Stimulated activated CD8-positive, alpha-beta memory T cell treated with anti-CD3 and anti-CD28 coated beads, Interleukin-2, amount 100 ng/mL, for 1 hour (primary cell): ENCODE data around the gene MTA2.

Source experiments
- DNase-seq, 2 donors: peaks; one replicate each; pipeline ENCODE4 v3.0.0-alpha.2; 2020; ENCODE audit warnings: low read depth in 2 of 2

MTA2 gene

DNA sequence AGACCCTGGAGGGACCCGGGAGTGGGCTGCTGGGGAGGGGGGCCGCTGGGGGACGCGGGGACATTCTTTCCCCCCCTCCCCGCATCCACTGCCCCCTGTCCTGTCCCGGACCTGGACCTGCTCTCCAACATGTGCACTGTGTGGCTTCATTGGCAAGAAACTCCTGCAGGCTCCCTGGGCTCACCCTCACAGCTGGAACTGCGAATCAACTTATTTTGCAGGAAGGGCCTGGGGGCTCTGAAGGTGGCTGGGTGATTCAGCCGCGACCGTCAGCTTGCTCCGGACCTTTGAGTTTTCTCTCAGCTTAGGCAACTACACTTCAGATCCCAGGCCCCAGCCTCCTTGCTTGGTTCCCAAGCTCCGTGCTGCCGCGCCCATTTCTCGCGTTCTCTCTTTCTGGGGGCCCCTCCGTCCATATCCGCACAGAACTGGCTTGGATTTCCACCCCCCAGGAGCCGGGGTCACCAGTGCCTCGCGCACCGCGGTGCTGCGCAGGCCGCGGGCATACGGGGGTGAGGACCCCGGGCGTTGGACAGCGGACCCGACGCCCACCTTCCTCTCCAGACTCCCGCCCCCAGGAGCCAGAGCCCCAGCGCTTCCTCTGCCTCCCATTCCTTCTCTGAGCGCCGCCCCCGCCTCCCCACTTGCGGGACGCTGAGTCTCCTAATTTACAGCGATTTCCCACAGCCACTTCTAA is 54.6 kb downstream of the MTA2 start:
- DNase-seq, result no peak

DNA sequence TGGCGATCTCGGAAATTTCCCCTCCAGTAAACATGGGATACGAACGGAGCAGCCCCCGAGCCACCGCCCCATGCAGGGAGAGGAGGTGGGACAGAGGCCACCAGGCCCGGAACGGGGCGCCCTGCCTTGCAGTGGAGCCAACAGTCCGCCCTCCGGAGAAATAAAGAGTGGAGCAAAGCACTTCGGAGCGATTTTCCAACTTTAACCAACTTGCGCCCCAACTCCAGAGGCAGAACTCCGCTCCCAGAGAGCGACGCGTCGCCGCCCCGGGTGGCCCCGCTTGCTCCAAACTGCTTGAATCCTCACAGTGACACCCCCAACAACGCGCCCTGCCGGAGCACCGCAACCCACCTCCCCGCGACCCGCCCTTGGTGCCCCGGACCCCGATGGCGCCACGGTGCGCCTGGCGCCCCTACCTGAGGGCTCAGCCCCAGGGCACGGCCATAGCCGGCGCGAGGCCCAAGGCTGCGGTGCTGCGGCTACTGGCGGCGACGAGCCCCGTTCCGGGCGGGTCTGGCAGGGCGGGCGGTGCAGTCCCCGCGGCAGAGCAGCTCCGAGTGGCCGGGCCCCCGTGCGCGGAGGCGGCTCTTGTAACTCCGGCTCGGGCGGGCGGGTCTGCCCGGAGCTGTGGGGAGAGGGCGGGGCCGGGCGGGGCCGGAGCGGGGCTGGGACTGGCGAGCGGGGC is 55.3 kb downstream of the MTA2 start, which contains the start of gene AHNAK:
AHNAK (minus strand) TSS at position 563 of the 685 bp plus-strand sequence. CDS start 10,708 bp downstream, outside the sequence.
- peak in 1 of 2 donors; percentile 56 for DNase-seq

- DNase-seq, result peak in 1 of 2 donors; percentile 47
Observed at GRCh38 chr11:62545437-62546243, 56.0 kb downstream of the MTA2 start.

DNA sequence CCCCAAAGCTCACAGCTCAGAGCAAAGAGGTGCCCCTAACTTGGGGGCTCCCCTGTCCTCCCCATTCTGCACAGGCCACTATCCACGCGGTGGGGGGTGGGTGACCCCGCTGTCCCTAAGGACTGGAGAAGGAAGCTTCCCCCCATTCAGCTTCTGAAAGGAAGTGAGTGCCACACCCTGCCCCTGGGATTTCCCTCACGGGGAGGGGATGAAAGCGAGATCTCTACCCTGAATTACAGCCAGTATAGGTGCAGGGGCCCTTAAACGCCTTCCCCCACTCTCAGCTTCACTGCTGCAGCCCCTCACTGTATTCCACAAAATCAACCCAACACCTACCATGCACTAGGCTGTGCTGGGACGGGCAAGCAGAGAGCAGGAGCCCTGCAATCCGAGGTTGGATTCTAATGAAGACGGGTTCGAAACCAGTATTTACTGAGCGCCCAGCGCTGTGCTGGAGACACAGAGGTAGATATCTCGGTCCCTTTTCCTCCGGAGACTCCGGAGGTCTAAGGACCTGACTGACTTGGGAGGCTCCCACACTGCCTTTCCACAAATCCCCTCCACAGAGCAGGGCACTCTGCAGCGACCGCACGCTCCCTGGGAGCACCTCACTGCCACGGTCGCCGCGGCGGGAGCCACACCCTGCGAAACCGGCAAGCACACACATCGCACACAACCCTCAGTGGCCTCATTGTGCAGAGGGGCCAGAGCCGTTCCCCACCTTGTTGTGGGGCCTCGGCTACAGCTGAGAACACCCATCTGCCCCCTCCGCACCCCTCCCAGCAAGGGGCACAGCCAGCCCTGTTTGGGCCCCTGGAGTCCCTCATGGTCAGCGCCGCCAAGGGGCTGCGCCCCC is 56.9 kb downstream of the MTA2 start:
- no peak for DNase-seq

DNA sequence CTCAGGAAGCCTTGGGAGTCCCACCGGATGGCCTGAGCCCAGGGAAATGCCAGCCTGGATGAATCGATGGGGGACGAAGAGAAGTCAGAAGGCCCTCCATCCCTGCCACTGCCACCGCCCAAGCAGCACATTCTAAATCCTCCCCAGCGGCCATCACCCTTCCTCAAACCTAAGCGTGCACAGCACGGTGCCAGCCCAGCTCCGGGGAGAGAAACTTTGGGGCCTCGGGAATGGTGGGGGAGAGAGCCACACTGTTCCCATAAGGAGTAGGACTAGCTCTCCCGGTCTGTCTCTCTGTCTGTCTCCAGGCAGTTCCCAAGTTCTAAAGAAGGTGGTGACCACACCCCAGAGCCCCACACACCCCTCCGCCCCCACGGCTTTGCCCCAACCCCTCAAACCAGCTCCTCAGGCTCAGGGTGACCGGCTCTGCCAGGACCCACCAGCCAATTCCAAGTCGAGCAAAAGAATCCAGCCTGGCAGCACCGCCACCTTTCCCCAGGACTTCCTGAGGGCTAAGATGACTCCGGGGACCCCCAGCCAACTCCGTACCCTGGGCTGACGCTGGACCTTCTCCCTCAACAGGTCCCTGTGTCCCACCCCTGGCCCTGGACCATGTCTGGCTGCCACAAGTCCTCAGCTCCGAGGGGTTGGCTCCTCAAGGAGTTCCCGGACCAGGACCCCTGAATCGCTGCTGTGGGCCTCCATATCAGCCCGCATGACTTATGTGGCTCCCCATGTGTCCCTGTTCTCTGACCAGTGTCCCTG is 57.8 kb downstream of the MTA2 start:
- DNase-seq, result no peak
